ENCODE measurements around the gene MCAM. TPM values are rescaled to one million over a fixed set of nuclear protein-coding genes. Genes with fewer than 3 reads are reported as not detected.
A peak's percentile ranks its signal among the peaks of the same experiment; 100 is the strongest.

MCAM gene
- total RNA-seq, 4 donors from 2014 or later = 613 to 1,211 (median 746) TPM

- no peak for ATAC-seq (ENCODE audit: low FRiP score)
- TF ChIP-seq CTCF (IDR thresholded peaks at IDR 0.05) = no peak
- DNase-seq (ENCODE audit: low spot score) = no peak
Observed at GRCh38 chr11:119343726-119344125, 26.8 kb upstream of the MCAM start.

- no peak for TF ChIP-seq CTCF (IDR thresholded peaks at IDR 0.05)
- DNase-seq (ENCODE audit: low spot score) (no peak), ATAC-seq (ENCODE audit: low FRiP score) (no peak)
Observed at GRCh38 chr11:119342362-119343130, 25.6 kb upstream of the MCAM start.

GRCh38 chr11:119342023-119342300 lies 25.0 kb upstream of the MCAM start:
- no peak for DNase-seq (ENCODE audit: low spot score)
- ATAC-seq (ENCODE audit: low FRiP score) = no peak
- no peak for TF ChIP-seq CTCF (IDR thresholded peaks at IDR 0.05)

- no peak for TF ChIP-seq CTCF (IDR thresholded peaks at IDR 0.05)
- ATAC-seq (ENCODE audit: low FRiP score) (no peak), DNase-seq (ENCODE audit: low spot score) (no peak)
Observed at GRCh38 chr11:119341222-119342022, 24.5 kb upstream of the MCAM start.

- no peak for TF ChIP-seq CTCF (IDR thresholded peaks at IDR 0.05)
- ATAC-seq (ENCODE audit: low FRiP score) = peak; percentile 13
- no peak for DNase-seq (ENCODE audit: low spot score)
Observed at GRCh38 chr11:119340335-119341221, 23.6 kb upstream of the MCAM start, which contains the start of gene C1QTNF5. Gene C1QTNF5, minus strand, starts transcription at chr11:119340883. Its CDS starts 486 bp downstream, at chr11:119340397.

GRCh38 chr11:119339589-119340334 lies 22.8 kb upstream of the MCAM start:
- ATAC-seq (ENCODE audit: low FRiP score) (peak; percentile 28), DNase-seq (ENCODE audit: low spot score) (no peak)
- peak in 2 of 3 donors; percentile 56 to 63 for TF ChIP-seq CTCF (IDR thresholded peaks at IDR 0.05)
